ENCODE measurements around the gene IGSF21.

The IGSF21 gene

GRCh38 chr1:18230321-18230720 lies 122.7 kb downstream of the IGSF21 start:
- TF ChIP-seq MAX (IDR thresholded peaks at IDR 0.05) (no peak), YY1 (IDR thresholded peaks at IDR 0.05; ENCODE audit: low read depth) (no peak), RAD21 (IDR thresholded peaks at IDR 0.05; ENCODE audit: low read depth) (no peak), TCF12 (IDR thresholded peaks at IDR 0.05; ENCODE audit: low read depth) (no peak), CEBPB (IDR thresholded peaks at IDR 0.05) (no peak), REST (IDR thresholded peaks at IDR 0.05; ENCODE audit: low read depth) (no peak), EP300 (IDR thresholded peaks at IDR 0.05; ENCODE audit: borderline replicate concordance) (no peak), ZBTB7A (IDR thresholded peaks at IDR 0.05; ENCODE audit: low read depth) (no peak), TEAD4 (IDR thresholded peaks at IDR 0.05) (no peak), NFIC (IDR thresholded peaks at IDR 0.05) (no peak), FOXM1 (IDR thresholded peaks at IDR 0.05; ENCODE audit: borderline replicate concordance, low read depth) (no peak), USF1 (IDR thresholded peaks at IDR 0.05) (no peak), TAF1 (IDR thresholded peaks at IDR 0.05; ENCODE audit: low read depth) (no peak), CREB1 (IDR thresholded peaks at IDR 0.05; ENCODE audit: low read depth) (no peak), EGR1 (IDR thresholded peaks at IDR 0.05) (no peak)

GRCh38 chr1:18230840-18231239 lies 123.2 kb downstream of the IGSF21 start:
- no peak for TF ChIP-seq ZBTB7A (IDR thresholded peaks at IDR 0.05; ENCODE audit: low read depth)
- no peak for TF ChIP-seq FOXM1 (IDR thresholded peaks at IDR 0.05; ENCODE audit: borderline replicate concordance, low read depth)
- TF ChIP-seq REST (IDR thresholded peaks at IDR 0.05; ENCODE audit: low read depth): no peak
- TF ChIP-seq TCF12 (IDR thresholded peaks at IDR 0.05; ENCODE audit: low read depth): no peak
- no peak for TF ChIP-seq NFIC (IDR thresholded peaks at IDR 0.05)
- TF ChIP-seq EGR1 (IDR thresholded peaks at IDR 0.05): no peak
- no peak for TF ChIP-seq EP300 (IDR thresholded peaks at IDR 0.05; ENCODE audit: borderline replicate concordance)
- TF ChIP-seq RAD21 (IDR thresholded peaks at IDR 0.05; ENCODE audit: low read depth): no peak
- no peak for TF ChIP-seq CEBPB (IDR thresholded peaks at IDR 0.05)
- TF ChIP-seq TEAD4 (IDR thresholded peaks at IDR 0.05): no peak
- no peak for TF ChIP-seq CREB1 (IDR thresholded peaks at IDR 0.05; ENCODE audit: low read depth)
- TF ChIP-seq TAF1 (IDR thresholded peaks at IDR 0.05; ENCODE audit: low read depth): no peak
- TF ChIP-seq MAX (IDR thresholded peaks at IDR 0.05): no peak

GRCh38 chr1:18232052-18232451 lies 124.5 kb downstream of the IGSF21 start:
- TF ChIP-seq REST (IDR thresholded peaks at IDR 0.05; ENCODE audit: low read depth): no peak
- TF ChIP-seq CREB1 (IDR thresholded peaks at IDR 0.05; ENCODE audit: low read depth): no peak
- no peak for TF ChIP-seq TCF12 (IDR thresholded peaks at IDR 0.05; ENCODE audit: low read depth)
- no peak for TF ChIP-seq RAD21 (IDR thresholded peaks at IDR 0.05; ENCODE audit: low read depth)
- no peak for TF ChIP-seq FOXM1 (IDR thresholded peaks at IDR 0.05; ENCODE audit: borderline replicate concordance, low read depth)
- TF ChIP-seq CEBPB (IDR thresholded peaks at IDR 0.05): no peak
- TF ChIP-seq MAX (IDR thresholded peaks at IDR 0.05): no peak

GRCh38 chr1:18233176-18233864 lies 125.7 kb downstream of the IGSF21 start:
- TF ChIP-seq CEBPB (IDR thresholded peaks at IDR 0.05) (no peak), USF1 (IDR thresholded peaks at IDR 0.05) (no peak)

Measured in Ishikawa (cell line).